Measurements from ENCODE around the gene SAPCD1. TPM values are rescaled to one million over a fixed set of nuclear protein-coding genes. Genes with fewer than 3 reads are reported as not detected.

SAPCD1 gene
- total RNA-seq, 2 donors from 2014 or later: 9.2 to 25.2 TPM

GRCh38 chr6:31734821-31735406 is 27.5 kb upstream of the SAPCD1 start:
- H3K27ac Mint-ChIP-seq: peak overlapping the region; percentile 92
- H3K9me3 Mint-ChIP-seq: no peaks in the 10 kb centered on the region
- ATAC-seq: peak; percentile 76 to 79
- peaks cover 27% of the 10 kb centered on the region for H3K36me3 Mint-ChIP-seq
- H3K4me1 Mint-ChIP-seq (ENCODE audit: low read depth in 2 of 2): peaks cover 66 to 74% of the 10 kb centered on the region in 2 donors
- peak; percentile 91 for DNase-seq (ENCODE audit: low spot score)
- H3K27me3 Mint-ChIP-seq: no peaks in the 10 kb centered on the region
- peak overlapping the region; percentile 96 for H3K4me3 Mint-ChIP-seq

GRCh38 chr6:31736021-31736767 is 26.3 kb upstream of the SAPCD1 start, which contains the start of gene CLIC1:
TSS of gene CLIC1 (minus strand) at chr6:31736530. CDS start at chr6:31736300, 230 bp downstream.
- DNase-seq (ENCODE audit: low spot score): peak; percentile 89
- no peaks in the 10 kb centered on the region for H3K9me3 Mint-ChIP-seq
- H3K4me3 Mint-ChIP-seq: peak within 1 kb of the TSS; percentile 96
- peaks cover 63 to 73% of the 10 kb centered on the region in 2 donors for H3K4me1 Mint-ChIP-seq (ENCODE audit: low read depth in 2 of 2)
- peaks cover 25% of the 10 kb centered on the region for H3K36me3 Mint-ChIP-seq
- ATAC-seq: peak; percentile 65 to 71
- peak within 1 kb of the TSS; percentile 92 for H3K27ac Mint-ChIP-seq
- no peaks in the 10 kb centered on the region for H3K27me3 Mint-ChIP-seq

- H3K36me3 Mint-ChIP-seq: peaks cover 19% of the 10 kb centered on the region
Measured at GRCh38 chr6:31736768-31737314, 25.6 kb upstream of the SAPCD1 start.

GRCh38 chr6:31737315-31737990 is 25.0 kb upstream of the SAPCD1 start:
- Mint-ChIP-seq H3K36me3 (peaks cover 19% of the 10 kb centered on the region), H3K4me3 (peak overlapping the region; percentile 96)

More at GRCh38 chr6:31736768-31737314, 25.6 kb upstream of the SAPCD1 start:
- no peaks in the 10 kb centered on the region for H3K27me3 Mint-ChIP-seq
- H3K4me1 Mint-ChIP-seq (ENCODE audit: low read depth in 2 of 2): peaks cover 61 to 76% of the 10 kb centered on the region in 2 donors
- peak overlapping the region; percentile 92 for H3K27ac Mint-ChIP-seq
- H3K4me3 Mint-ChIP-seq: peak overlapping the region; percentile 96
- H3K9me3 Mint-ChIP-seq: no peaks in the 10 kb centered on the region
- no peak for ATAC-seq
- no peak for DNase-seq (ENCODE audit: low spot score)

GRCh38 chr6:31737991-31738979 is 24.2 kb upstream of the SAPCD1 start:
- DNase-seq (ENCODE audit: low spot score): peak; percentile 86
- peak; percentile 22 to 44 for ATAC-seq
- peaks cover 53 to 73% of the 10 kb centered on the region in 2 donors for H3K4me1 Mint-ChIP-seq (ENCODE audit: low read depth in 2 of 2)
- H3K27ac Mint-ChIP-seq: peak overlapping the region; percentile 92
- H3K36me3 Mint-ChIP-seq: peaks cover 15% of the 10 kb centered on the region
- no peaks in the 10 kb centered on the region for H3K9me3 Mint-ChIP-seq
- peak overlapping the region; percentile 96 for H3K4me3 Mint-ChIP-seq
- H3K27me3 Mint-ChIP-seq: no peaks in the 10 kb centered on the region

More at GRCh38 chr6:31737315-31737990, 25.0 kb upstream of the SAPCD1 start:
- H3K27ac Mint-ChIP-seq: peak overlapping the region; percentile 92
- no peak for ATAC-seq
- no peaks in the 10 kb centered on the region for H3K9me3 Mint-ChIP-seq
- no peak for DNase-seq (ENCODE audit: low spot score)
- no peaks in the 10 kb centered on the region for H3K27me3 Mint-ChIP-seq
- peaks cover 56 to 77% of the 10 kb centered on the region in 2 donors for H3K4me1 Mint-ChIP-seq (ENCODE audit: low read depth in 2 of 2)

- peak; percentile 91 to 93 for ATAC-seq
Measured at GRCh38 chr6:31739639-31740396, 22.6 kb upstream of the SAPCD1 start, which contains the start of gene MSH5. TSS of gene MSH5 (plus strand) at chr6:31740005. CDS start at chr6:31740467, 462 bp downstream.

GRCh38 chr6:31740397-31741223 is 21.8 kb upstream of the SAPCD1 start:
- peak in 1 of 2 donors; percentile 0 for ATAC-seq
- Mint-ChIP-seq H3K4me3 (peak overlapping the region; percentile 96), H3K4me1 (ENCODE audit: low read depth in 2 of 2) (peaks cover 42 to 57% of the 10 kb centered on the region in 2 donors), H3K27ac (peak overlapping the region; percentile 92), H3K9me3 (no peaks in the 10 kb centered on the region), H3K27me3 (no peaks in the 10 kb centered on the region), H3K36me3 (peaks cover 6% of the 10 kb centered on the region)
- no peak for DNase-seq (ENCODE audit: low spot score)

More at GRCh38 chr6:31739639-31740396, 22.6 kb upstream of the SAPCD1 start, which contains the start of gene MSH5:
- DNase-seq (ENCODE audit: low spot score): peak; percentile 97
- peaks cover 11% of the 10 kb centered on the region for H3K36me3 Mint-ChIP-seq
- H3K27ac Mint-ChIP-seq: peak within 1 kb of the TSS; percentile 92
- H3K27me3 Mint-ChIP-seq: no peaks in the 10 kb centered on the region
- H3K4me3 Mint-ChIP-seq: peak within 1 kb of the TSS; percentile 96
- H3K4me1 Mint-ChIP-seq (ENCODE audit: low read depth in 2 of 2): peaks cover 42 to 60% of the 10 kb centered on the region in 2 donors
- H3K9me3 Mint-ChIP-seq: no peaks in the 10 kb centered on the region

- Mint-ChIP-seq H3K27ac (peak overlapping the region in 1 of 2 donors; percentile 32), H3K9me3 (no peaks in the 10 kb centered on the region), H3K27me3 (no peaks in the 10 kb centered on the region), H3K36me3 (no peaks in the 10 kb centered on the region), H3K4me1 (ENCODE audit: low read depth in 2 of 2) (peaks cover 38 to 47% of the 10 kb centered on the region in 2 donors), H3K4me3 (peak overlapping the region; percentile 96)
- ATAC-seq: no peak
- no peak for DNase-seq (ENCODE audit: low spot score)
Measured at GRCh38 chr6:31741815-31742214, 20.6 kb upstream of the SAPCD1 start.

- peaks cover 5% of the 10 kb centered on the region for H3K36me3 Mint-ChIP-seq
Measured at GRCh38 chr6:31742894-31743293, 19.6 kb upstream of the SAPCD1 start.

GRCh38 chr6:31744422-31744821 is 18.0 kb upstream of the SAPCD1 start:
- DNase-seq (ENCODE audit: low spot score) (no peak), ATAC-seq (no peak)
- Mint-ChIP-seq H3K36me3 (peaks cover 5% of the 10 kb centered on the region), H3K27me3 (no peaks in the 10 kb centered on the region), H3K4me1 (ENCODE audit: low read depth in 2 of 2) (peaks cover 16 to 21% of the 10 kb centered on the region in 2 donors), H3K27ac (peak overlapping the region in 1 of 2 donors; percentile 24), H3K9me3 (no peaks in the 10 kb centered on the region), H3K4me3 (no peak overlapping the region)

More at GRCh38 chr6:31742894-31743293, 19.6 kb upstream of the SAPCD1 start:
- no peaks in the 10 kb centered on the region for H3K27me3 Mint-ChIP-seq
- no peak overlapping the region for H3K27ac Mint-ChIP-seq
- no peaks in the 10 kb centered on the region for H3K9me3 Mint-ChIP-seq
- peaks cover 31 to 36% of the 10 kb centered on the region in 2 donors for H3K4me1 Mint-ChIP-seq (ENCODE audit: low read depth in 2 of 2)
- DNase-seq (ENCODE audit: low spot score): no peak
- no peak for ATAC-seq
- H3K4me3 Mint-ChIP-seq: no peak overlapping the region

- Mint-ChIP-seq H3K27ac (peak overlapping the region in 1 of 2 donors; percentile 20), H3K36me3 (peaks cover 5% of the 10 kb centered on the region), H3K27me3 (no peaks in the 10 kb centered on the region), H3K4me1 (ENCODE audit: low read depth in 2 of 2) (peaks cover 0 to 4% of the 10 kb centered on the region in 2 donors), H3K9me3 (no peaks in the 10 kb centered on the region), H3K4me3 (no peak overlapping the region)
- ATAC-seq (no peak), DNase-seq (ENCODE audit: low spot score) (no peak)
Measured at GRCh38 chr6:31749301-31750036, 13.0 kb upstream of the SAPCD1 start.

All from natural killer cell treated with Interleukin-12 subunit alpha and Interleukin-12 subunit beta and Interleukin-15 and Interleukin-18, amount 100 ng/mL, for 72 hours (primary cell).